ENCODE results near the gene MYO1D. TPM values are rescaled to one million over a fixed set of nuclear protein-coding genes. Genes with fewer than 3 reads are reported as not detected.

The MYO1D gene
- total RNA-seq, 2 donors from 2014 or later, result 42.9 to 43.7 TPM

GRCh38 chr17:32569171-32570080 is 307.5 kb downstream of the MYO1D start:
- 89 to 91% methylated on average over 7 of the region's 7 CpGs for WGBS, 2 experiments (ENCODE audit: insufficient coverage in 1 of 2, insufficient read length in 1 of 2)
- H3K4me3 ChIP-seq (ENCODE audit: low read length), result no peak overlapping the region

DNA sequence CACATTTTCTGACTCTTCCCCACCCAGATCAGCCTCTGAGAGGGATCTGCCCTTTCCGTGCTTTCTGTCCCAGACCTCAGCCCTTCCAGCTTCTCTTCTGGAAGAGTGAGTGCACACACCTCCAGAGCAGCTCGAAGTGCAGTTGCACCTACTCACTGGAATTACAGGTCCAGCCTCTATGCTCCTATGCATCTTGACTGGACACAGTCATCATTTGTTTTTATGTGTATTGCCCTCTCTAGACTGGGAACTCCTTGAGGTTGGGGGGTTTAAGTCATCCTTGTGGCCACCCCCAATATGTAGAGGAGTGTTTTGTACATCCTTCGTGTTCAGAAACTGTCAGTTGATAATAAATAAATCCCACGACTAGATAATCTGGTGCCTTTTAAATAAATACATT is 308.2 kb downstream of the MYO1D start:
- H3K9me3 Mint-ChIP-seq, result no peaks in the 10 kb centered on the region
- Histone ChIP-seq H3K4me1 (ENCODE audit: control insufficient read depth, insufficient read depth, low read length) (peaks cover 4% of the 10 kb centered on the region), H3K9ac (ENCODE audit: extremely low read depth, low read length, poor library complexity, severe bottlenecking) (no peak overlapping the region), H3K36me3 (ENCODE audit: control insufficient read depth, insufficient read depth, low read length) (no peaks in the 10 kb centered on the region), H3K27me3 (ENCODE audit: control insufficient read depth, insufficient read depth, low read length, poor library complexity, severe bottlenecking) (no peaks in the 10 kb centered on the region), H3K4me3 (ENCODE audit: low read length) (no peak overlapping the region), H3K27ac (ENCODE audit: low read depth, low read length) (no peak overlapping the region), H3K9me3 (ENCODE audit: control insufficient read depth, low read length) (no peaks in the 10 kb centered on the region)
- no peak for DNase-seq
- H3K4me3 Mint-ChIP-seq, result no peak overlapping the region
- WGBS, 2 experiments (ENCODE audit: insufficient coverage in 1 of 2, insufficient read length in 1 of 2), result 94 to 96% methylated on average over 2 to 4 of the region's 4 CpGs
- TF ChIP-seq, protein P1, sequence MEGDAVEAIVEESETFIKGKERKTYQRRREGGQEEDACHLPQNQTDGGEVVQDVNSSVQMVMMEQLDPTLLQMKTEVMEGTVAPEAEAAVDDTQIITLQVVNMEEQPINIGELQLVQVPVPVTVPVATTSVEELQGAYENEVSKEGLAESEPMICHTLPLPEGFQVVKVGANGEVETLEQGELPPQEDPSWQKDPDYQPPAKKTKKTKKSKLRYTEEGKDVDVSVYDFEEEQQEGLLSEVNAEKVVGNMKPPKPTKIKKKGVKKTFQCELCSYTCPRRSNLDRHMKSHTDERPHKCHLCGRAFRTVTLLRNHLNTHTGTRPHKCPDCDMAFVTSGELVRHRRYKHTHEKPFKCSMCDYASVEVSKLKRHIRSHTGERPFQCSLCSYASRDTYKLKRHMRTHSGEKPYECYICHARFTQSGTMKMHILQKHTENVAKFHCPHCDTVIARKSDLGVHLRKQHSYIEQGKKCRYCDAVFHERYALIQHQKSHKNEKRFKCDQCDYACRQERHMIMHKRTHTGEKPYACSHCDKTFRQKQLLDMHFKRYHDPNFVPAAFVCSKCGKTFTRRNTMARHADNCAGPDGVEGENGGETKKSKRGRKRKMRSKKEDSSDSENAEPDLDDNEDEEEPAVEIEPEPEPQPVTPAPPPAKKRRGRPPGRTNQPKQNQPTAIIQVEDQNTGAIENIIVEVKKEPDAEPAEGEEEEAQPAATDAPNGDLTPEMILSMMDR (conservative IDR thresholded peaks at IDR 0.05), result no peak
- peaks cover 7% of the 10 kb centered on the region for H3K36me3 Mint-ChIP-seq (ENCODE audit: low read depth)
- no peak overlapping the region for H3K27ac Mint-ChIP-seq
- H3K4me1 Mint-ChIP-seq, result peaks cover 5% of the 10 kb centered on the region
- no peaks in the 10 kb centered on the region for H3K27me3 Mint-ChIP-seq (ENCODE audit: insufficient read depth)

More at GRCh38 chr17:32569171-32570080, 307.5 kb downstream of the MYO1D start:
- Histone ChIP-seq H3K4me1 (ENCODE audit: control insufficient read depth, insufficient read depth, low read length) (peaks cover 4% of the 10 kb centered on the region), H3K9ac (ENCODE audit: extremely low read depth, low read length, poor library complexity, severe bottlenecking) (no peak overlapping the region), H3K27ac (ENCODE audit: low read depth, low read length) (no peak overlapping the region), H3K36me3 (ENCODE audit: control insufficient read depth, insufficient read depth, low read length) (no peaks in the 10 kb centered on the region), H3K27me3 (ENCODE audit: control insufficient read depth, insufficient read depth, low read length, poor library complexity, severe bottlenecking) (no peaks in the 10 kb centered on the region), H3K9me3 (ENCODE audit: control insufficient read depth, low read length) (no peaks in the 10 kb centered on the region)
- Mint-ChIP-seq H3K27ac (no peak overlapping the region), H3K27me3 (ENCODE audit: insufficient read depth) (no peaks in the 10 kb centered on the region), H3K4me3 (no peak overlapping the region), H3K9me3 (no peaks in the 10 kb centered on the region), H3K36me3 (ENCODE audit: low read depth) (peaks cover 7% of the 10 kb centered on the region), H3K4me1 (peaks cover 5% of the 10 kb centered on the region)
- DNase-seq, result peak; percentile 77
- TF ChIP-seq, protein P1 (conservative IDR thresholded peaks at IDR 0.05), result no peak

DNA sequence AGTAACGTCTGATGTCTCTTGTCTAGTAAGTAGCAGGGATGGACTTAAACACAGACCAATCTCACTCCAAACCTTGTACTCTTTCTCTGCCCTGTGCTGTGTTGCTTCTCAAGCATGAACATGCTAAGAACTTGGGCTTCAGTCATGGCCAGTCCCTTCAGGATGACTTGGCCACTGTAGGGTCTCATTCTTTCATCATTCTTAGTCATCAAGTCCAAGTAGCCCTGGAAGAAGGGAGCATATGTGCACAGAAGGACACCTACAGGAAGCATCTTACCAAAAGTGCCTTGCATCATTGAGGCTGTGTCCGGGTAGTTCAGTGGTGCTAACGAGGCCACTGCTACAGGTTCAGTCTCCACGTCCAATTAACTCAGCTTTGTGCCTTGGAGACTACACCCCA is 309.4 kb downstream of the MYO1D start:
- peaks cover 8% of the 10 kb centered on the region for H3K36me3 Mint-ChIP-seq (ENCODE audit: low read depth)
- WGBS, 2 experiments (ENCODE audit: insufficient coverage in 1 of 2, insufficient read length in 1 of 2), result 96 to 100% methylated on average over 2 to 4 of the region's 4 CpGs
- peaks cover 4% of the 10 kb centered on the region for H3K4me1 ChIP-seq (ENCODE audit: control insufficient read depth, insufficient read depth, low read length)
- no peak overlapping the region for H3K9ac ChIP-seq (ENCODE audit: extremely low read depth, low read length, poor library complexity, severe bottlenecking)
- no peaks in the 10 kb centered on the region for H3K9me3 ChIP-seq (ENCODE audit: control insufficient read depth, low read length)
- H3K9me3 Mint-ChIP-seq, result no peaks in the 10 kb centered on the region
- H3K27ac ChIP-seq (ENCODE audit: low read depth, low read length), result no peak overlapping the region
- DNase-seq, result no peak
- no peaks in the 10 kb centered on the region for H3K36me3 ChIP-seq (ENCODE audit: control insufficient read depth, insufficient read depth, low read length)
- H3K4me3 ChIP-seq (ENCODE audit: low read length), result no peak overlapping the region
- no peak overlapping the region for H3K4me3 Mint-ChIP-seq
- no peaks in the 10 kb centered on the region for H3K27me3 Mint-ChIP-seq (ENCODE audit: insufficient read depth)
- TF ChIP-seq, protein P1 (conservative IDR thresholded peaks at IDR 0.05), result no peak
- peaks cover 5% of the 10 kb centered on the region for H3K4me1 Mint-ChIP-seq
- no peak overlapping the region for H3K27ac Mint-ChIP-seq
- H3K27me3 ChIP-seq (ENCODE audit: control insufficient read depth, insufficient read depth, low read length, poor library complexity, severe bottlenecking), result no peaks in the 10 kb centered on the region
